Upper lobe of left lung (tissue), 4 donors: ENCODE results near the gene PKNOX2.

Source experiments
- POLR2A ChIP-seq, 4 donors: fragments of 450-650 bp; IDR thresholded peaks; one replicate each; pipeline ENCODE4 v1.5.1; 2016 to 2017; ENCODE audit warnings: antibody characterized with exemption in 4 of 4, mild to moderate bottlenecking in 2 of 4
- TF ChIP-seq, protein P1 (sequence below), 6 experiments: fragments of 450-650 bp in 4 of 6; fragments of 200-600 bp in 2 of 6; sonication (generic) in 2 of 6; IDR thresholded peaks; one replicate each; pipeline ENCODE4 v1.5.1; 2016 to 2019; ENCODE audit warnings: antibody characterized with exemption in 6 of 6

DNA sequence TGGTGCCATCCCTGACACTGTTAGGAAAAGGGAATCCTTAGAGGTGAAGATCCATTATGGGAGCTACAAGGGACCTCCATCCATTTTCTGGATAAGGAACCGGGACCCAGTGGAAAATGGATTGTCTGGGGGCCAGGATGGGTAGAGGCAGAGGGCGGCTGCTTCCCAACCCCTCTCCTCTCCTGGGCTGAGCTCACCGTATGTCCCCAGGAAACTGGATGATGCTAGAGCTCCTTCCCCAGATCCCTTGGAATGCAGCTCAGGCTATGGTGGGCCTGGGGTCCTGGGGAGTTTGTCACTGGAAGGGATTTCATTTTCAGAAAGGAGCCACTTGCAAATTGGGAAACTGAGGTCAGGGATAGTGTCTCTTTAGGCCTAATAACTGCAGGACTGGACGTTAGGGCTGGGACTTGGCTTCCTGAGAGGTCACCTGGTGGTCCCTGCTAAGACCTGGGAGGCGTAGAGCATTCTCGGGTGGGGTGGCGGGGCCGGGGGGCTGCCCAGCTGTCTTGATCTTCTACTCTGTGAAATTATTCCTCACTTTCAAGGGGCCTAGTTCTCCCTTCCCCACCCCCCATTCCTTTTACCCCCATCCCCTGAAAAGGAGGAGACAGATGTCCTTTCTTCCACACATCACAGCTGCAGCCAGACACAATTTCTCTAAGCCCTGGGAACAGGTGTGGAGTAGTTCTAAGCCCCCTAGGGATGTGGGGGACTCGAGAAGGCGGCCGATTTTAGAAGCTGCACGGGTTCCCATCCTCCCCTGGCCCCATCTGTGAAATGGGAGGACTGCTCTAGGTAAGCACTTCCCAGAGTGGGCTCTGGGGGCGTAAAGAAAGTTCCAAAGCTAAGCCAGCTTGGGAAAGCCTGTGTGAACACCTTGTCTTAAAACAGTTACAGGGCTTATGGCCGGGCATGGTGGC, 99.8 kb downstream of the PKNOX2 start:
- TF ChIP-seq, protein P1, sequence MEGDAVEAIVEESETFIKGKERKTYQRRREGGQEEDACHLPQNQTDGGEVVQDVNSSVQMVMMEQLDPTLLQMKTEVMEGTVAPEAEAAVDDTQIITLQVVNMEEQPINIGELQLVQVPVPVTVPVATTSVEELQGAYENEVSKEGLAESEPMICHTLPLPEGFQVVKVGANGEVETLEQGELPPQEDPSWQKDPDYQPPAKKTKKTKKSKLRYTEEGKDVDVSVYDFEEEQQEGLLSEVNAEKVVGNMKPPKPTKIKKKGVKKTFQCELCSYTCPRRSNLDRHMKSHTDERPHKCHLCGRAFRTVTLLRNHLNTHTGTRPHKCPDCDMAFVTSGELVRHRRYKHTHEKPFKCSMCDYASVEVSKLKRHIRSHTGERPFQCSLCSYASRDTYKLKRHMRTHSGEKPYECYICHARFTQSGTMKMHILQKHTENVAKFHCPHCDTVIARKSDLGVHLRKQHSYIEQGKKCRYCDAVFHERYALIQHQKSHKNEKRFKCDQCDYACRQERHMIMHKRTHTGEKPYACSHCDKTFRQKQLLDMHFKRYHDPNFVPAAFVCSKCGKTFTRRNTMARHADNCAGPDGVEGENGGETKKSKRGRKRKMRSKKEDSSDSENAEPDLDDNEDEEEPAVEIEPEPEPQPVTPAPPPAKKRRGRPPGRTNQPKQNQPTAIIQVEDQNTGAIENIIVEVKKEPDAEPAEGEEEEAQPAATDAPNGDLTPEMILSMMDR (IDR thresholded peaks at IDR 0.05), result no peak
- TF ChIP-seq POLR2A (IDR thresholded peaks at IDR 0.05), result no peak
